Neutrophil (primary cell): ENCODE results near the gene ANKLE1.
A peak's percentile ranks its signal among the peaks of the same experiment; 100 is the strongest.

Source experiments
- H3K27ac ChIP-seq: fragments of 200-600 bp; sonication (generic); 2 replicates; pipeline ENCODE4 v1.5.1; 2016; ENCODE audit warnings: mild to moderate bottlenecking, moderate library complexity
- H3K27me3 ChIP-seq: fragments of 200-600 bp; sonication (generic); 2 replicates; pipeline ENCODE4 v1.6.0; 2016; ENCODE audit warnings: mild to moderate bottlenecking
- H3K36me3 ChIP-seq: fragments of 200-600 bp; sonication (generic); 2 replicates; pipeline ENCODE4 v1.5.1; 2017
- H3K4me1 ChIP-seq, 2 experiments: fragments of 200-600 bp in 1 of 2; sonication (generic) in 1 of 2; 1 replicate in 1 of 2; 2 replicates in 1 of 2; pipeline versions ENCODE4 v1.5.1 to v1.6.1; 2013 to 2016; ENCODE audit warnings: low read depth in 1 of 2, low read length in 1 of 2, mild to moderate bottlenecking in 1 of 2, moderate library complexity in 1 of 2; ENCODE audit not compliant: control insufficient read depth in 1 of 2, insufficient read depth in 1 of 2
- H3K4me3 ChIP-seq, 2 experiments: fragments of 200-600 bp in 1 of 2; sonication (generic) in 1 of 2; 1 replicate in 1 of 2; 2 replicates in 1 of 2; pipeline ENCODE4 v1.5.1; 2013 to 2016; ENCODE audit warnings: low read depth in 1 of 2, low read length in 1 of 2, mild to moderate bottlenecking in 1 of 2, moderate library complexity in 1 of 2
- H3K9me3 ChIP-seq: fragments of 200-600 bp; sonication (generic); 2 replicates; pipeline ENCODE4 v1.5.1; 2016
- TF ChIP-seq, protein P1 (sequence below): fragments of 200-600 bp; sonication (generic); IDR thresholded peaks from 2 replicates; pipeline ENCODE4 v1.5.1; 2016; ENCODE audit warnings: antibody characterized with exemption

The ANKLE1 gene

GRCh38 chr19:17259934-17260333, 21.8 kb upstream of the ANKLE1 start:
- H3K36me3 ChIP-seq: no peaks in the 10 kb centered on the region
- H3K27me3 ChIP-seq: no peaks in the 10 kb centered on the region
- TF ChIP-seq, protein P1, sequence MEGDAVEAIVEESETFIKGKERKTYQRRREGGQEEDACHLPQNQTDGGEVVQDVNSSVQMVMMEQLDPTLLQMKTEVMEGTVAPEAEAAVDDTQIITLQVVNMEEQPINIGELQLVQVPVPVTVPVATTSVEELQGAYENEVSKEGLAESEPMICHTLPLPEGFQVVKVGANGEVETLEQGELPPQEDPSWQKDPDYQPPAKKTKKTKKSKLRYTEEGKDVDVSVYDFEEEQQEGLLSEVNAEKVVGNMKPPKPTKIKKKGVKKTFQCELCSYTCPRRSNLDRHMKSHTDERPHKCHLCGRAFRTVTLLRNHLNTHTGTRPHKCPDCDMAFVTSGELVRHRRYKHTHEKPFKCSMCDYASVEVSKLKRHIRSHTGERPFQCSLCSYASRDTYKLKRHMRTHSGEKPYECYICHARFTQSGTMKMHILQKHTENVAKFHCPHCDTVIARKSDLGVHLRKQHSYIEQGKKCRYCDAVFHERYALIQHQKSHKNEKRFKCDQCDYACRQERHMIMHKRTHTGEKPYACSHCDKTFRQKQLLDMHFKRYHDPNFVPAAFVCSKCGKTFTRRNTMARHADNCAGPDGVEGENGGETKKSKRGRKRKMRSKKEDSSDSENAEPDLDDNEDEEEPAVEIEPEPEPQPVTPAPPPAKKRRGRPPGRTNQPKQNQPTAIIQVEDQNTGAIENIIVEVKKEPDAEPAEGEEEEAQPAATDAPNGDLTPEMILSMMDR: no peak
- H3K27ac ChIP-seq: no peak overlapping the region
- H3K4me3 ChIP-seq: no peak overlapping the region
- peaks cover 1 to 4% of the 10 kb centered on the region in 2 experiments for H3K4me1 ChIP-seq
- H3K9me3 ChIP-seq: no peaks in the 10 kb centered on the region

DNA sequence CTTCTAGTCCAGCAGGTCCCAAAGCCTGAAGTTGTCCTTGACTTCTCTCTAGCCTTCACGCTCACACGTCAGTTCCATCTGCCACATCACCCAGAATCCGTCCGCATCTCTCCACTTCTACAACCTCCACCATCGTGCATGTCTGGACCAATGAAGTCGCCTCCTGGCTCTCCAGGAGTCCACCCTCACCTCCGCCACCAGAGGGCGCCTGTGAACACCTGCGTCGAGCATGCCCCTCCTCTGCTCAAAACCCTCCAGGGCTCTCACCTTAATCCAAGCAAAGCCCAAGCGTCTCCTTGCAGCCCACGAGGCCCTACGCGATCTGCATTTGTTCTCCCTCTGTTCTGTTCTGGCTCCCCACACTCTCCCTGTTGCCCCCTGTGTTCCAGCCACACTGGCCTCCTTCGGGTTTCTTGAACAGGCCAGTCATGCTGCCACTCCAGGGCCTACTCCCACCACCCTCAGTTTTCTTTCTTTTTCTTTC, 20.8 kb upstream of the ANKLE1 start:
- H3K9me3 ChIP-seq: no peaks in the 10 kb centered on the region
- H3K36me3 ChIP-seq: no peaks in the 10 kb centered on the region
- H3K4me3 ChIP-seq: no peak overlapping the region
- TF ChIP-seq, protein P1: peak; percentile 94
- peaks cover 3 to 4% of the 10 kb centered on the region in 2 experiments for H3K4me1 ChIP-seq
- no peaks in the 10 kb centered on the region for H3K27me3 ChIP-seq
- H3K27ac ChIP-seq: no peak overlapping the region

- Histone ChIP-seq H3K4me3 (no peak overlapping the region), H3K9me3 (no peaks in the 10 kb centered on the region), H3K4me1 (peaks cover 12 to 14% of the 10 kb centered on the region in 2 experiments), H3K27me3 (no peaks in the 10 kb centered on the region), H3K36me3 (no peaks in the 10 kb centered on the region), H3K27ac (no peak overlapping the region)
- TF ChIP-seq, protein P1: no peak
These were observed 19.1 kb upstream of the ANKLE1 start for GRCh38 chr19:17262557-17262956.

DNA sequence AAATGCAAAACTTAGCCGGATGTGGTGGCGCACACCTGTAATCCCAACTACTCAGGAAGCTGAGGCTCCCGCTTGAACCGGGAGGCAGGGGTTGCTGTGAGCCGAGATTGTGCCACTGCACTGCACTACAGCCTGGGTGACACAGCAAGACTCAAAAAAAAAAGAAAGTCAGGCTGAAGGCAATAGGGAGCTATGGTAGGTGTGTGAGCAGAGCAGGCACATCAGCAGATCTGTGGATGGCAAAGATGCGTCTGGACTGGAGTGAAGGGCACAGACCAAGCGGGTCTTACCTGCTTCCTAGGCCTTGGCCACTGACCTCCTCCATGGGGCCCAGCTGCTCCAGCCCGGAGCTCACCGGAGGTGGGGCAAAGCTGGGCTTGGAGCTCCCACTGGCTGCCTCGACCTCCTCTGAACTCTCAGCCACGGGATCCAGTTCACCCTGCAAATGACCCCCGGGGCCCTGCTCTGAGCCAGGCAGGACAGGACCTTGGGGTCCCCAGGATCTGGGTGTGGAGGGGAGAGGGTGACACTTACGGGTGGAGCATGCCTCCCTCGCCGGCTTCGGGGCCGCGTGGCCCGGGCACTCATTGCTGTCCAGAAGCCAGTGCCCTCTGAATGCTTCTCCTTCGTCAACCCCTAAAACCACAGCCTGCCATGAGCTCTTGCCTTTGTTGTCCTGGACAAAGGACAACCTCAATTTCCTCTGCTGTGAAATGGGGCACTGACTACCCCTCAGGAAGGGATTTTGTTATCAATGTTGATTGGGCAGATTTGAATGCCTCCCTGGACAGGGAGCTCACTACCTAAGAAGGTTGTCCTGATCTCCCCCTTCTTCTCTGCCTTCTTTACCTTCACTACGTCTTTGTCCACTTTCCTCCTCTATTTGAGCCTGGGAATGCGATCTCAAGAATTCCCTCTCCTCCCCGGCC, 17.7 kb upstream of the ANKLE1 start:
- H3K4me1 ChIP-seq: peaks cover 20 to 21% of the 10 kb centered on the region in 2 experiments
- H3K9me3 ChIP-seq: no peaks in the 10 kb centered on the region
- TF ChIP-seq, protein P1: no peak
- no peaks in the 10 kb centered on the region for H3K36me3 ChIP-seq
- no peak overlapping the region for H3K4me3 ChIP-seq
- no peak overlapping the region for H3K27ac ChIP-seq
- H3K27me3 ChIP-seq: no peaks in the 10 kb centered on the region

GRCh38 chr19:17264641-17264979, 17.1 kb upstream of the ANKLE1 start, which contains the start of gene USHBP1:
Gene USHBP1, minus strand, starts transcription at chr19:17264745. Its CDS starts 446 bp downstream, at chr19:17264299.
- Histone ChIP-seq H3K4me3 (no peak within 1 kb of the TSS), H3K4me1 (peaks cover 20 to 21% of the 10 kb centered on the region in 2 experiments), H3K27me3 (no peaks in the 10 kb centered on the region), H3K36me3 (no peaks in the 10 kb centered on the region), H3K27ac (no peak within 1 kb of the TSS), H3K9me3 (no peaks in the 10 kb centered on the region)
- TF ChIP-seq, protein P1: no peak
